Left ventricle myocardium inferior (tissue), 1 donor: ENCODE data around the gene CACNB4. TPM values are rescaled to one million over a fixed set of nuclear protein-coding genes. Genes with fewer than 3 reads are reported as not detected.
"Not testable (repeated sequence)": the region's sequence is repeated elsewhere in the genome, so short reads cannot be mapped to it uniquely, and the experiment has no call there.

Experiments
- DNase-seq: peaks from one replicate; pipeline ENCODE4 v3.0.0-alpha.2; 2020
- H3K27ac ChIP-seq: fragments of 200-600 bp; replicated peaks from 2 replicates; pipeline ENCODE4 v1.8.0; 2021
- H3K27me3 ChIP-seq: fragments of 200-600 bp; 2 replicates; pipeline ENCODE4 v1.8.0; 2021; ENCODE audit warnings: low read depth
- H3K36me3 ChIP-seq: fragments of 200-600 bp; 2 replicates; pipeline ENCODE4 v1.8.0; 2021
- H3K4me1 ChIP-seq: fragments of 200-600 bp; 2 replicates; pipeline ENCODE4 v1.8.0; 2021
- H3K4me3 ChIP-seq: fragments of 200-600 bp; 2 replicates; pipeline ENCODE4 v1.8.0; 2021; ENCODE audit warnings: mild to moderate bottlenecking, moderate library complexity
- H3K9me3 ChIP-seq: fragments of 200-600 bp; replicated peaks from 2 replicates; pipeline ENCODE4 v1.8.0; 2021
- intact Hi-C: fragments of 100-400 bp; cut with micrococcal nuclease; formaldehyde crosslinking; loops from one replicate; pipeline ENCODE4 v1.11.0; 2022
- total RNA-seq: library from RNA; stranded (reverse); fragmentation: NEBNext Ultra II Directional; extraction: Animal tissue kit (Norgen Biotek cat#: 25700); gene quantifications from one replicate; pipeline ENCODE4 v1.2.1, GENCODE V29; 2021
- TF ChIP-seq, protein P1 (sequence below): fragments of 200-600 bp; IDR thresholded peaks from 2 replicates; pipeline ENCODE4 v1.8.0; 2021; ENCODE audit warnings: antibody characterized with exemption, mild to moderate bottlenecking, borderline replicate concordance
- donor health status: DM: no; HTN: yes; CAD: no; lungs with severe emphysema.

The CACNB4 gene
- total RNA-seq, 1 donor from 2014 or later = 0.25 TPM

GRCh38 chr2:151880586-151880985 is 218.3 kb downstream of the CACNB4 start:
- H3K4me3 ChIP-seq = no peak overlapping the region
- no peak for DNase-seq
- no peaks in the 10 kb centered on the region for H3K9me3 ChIP-seq
- TF ChIP-seq, protein P1, sequence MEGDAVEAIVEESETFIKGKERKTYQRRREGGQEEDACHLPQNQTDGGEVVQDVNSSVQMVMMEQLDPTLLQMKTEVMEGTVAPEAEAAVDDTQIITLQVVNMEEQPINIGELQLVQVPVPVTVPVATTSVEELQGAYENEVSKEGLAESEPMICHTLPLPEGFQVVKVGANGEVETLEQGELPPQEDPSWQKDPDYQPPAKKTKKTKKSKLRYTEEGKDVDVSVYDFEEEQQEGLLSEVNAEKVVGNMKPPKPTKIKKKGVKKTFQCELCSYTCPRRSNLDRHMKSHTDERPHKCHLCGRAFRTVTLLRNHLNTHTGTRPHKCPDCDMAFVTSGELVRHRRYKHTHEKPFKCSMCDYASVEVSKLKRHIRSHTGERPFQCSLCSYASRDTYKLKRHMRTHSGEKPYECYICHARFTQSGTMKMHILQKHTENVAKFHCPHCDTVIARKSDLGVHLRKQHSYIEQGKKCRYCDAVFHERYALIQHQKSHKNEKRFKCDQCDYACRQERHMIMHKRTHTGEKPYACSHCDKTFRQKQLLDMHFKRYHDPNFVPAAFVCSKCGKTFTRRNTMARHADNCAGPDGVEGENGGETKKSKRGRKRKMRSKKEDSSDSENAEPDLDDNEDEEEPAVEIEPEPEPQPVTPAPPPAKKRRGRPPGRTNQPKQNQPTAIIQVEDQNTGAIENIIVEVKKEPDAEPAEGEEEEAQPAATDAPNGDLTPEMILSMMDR = no peak
- no peaks in the 10 kb centered on the region for H3K4me1 ChIP-seq
- intact Hi-C loops = no loop called here
- no peak overlapping the region for H3K27ac ChIP-seq
- H3K27me3 ChIP-seq = no peaks in the 10 kb centered on the region
- no peaks in the 10 kb centered on the region for H3K36me3 ChIP-seq

DNA sequence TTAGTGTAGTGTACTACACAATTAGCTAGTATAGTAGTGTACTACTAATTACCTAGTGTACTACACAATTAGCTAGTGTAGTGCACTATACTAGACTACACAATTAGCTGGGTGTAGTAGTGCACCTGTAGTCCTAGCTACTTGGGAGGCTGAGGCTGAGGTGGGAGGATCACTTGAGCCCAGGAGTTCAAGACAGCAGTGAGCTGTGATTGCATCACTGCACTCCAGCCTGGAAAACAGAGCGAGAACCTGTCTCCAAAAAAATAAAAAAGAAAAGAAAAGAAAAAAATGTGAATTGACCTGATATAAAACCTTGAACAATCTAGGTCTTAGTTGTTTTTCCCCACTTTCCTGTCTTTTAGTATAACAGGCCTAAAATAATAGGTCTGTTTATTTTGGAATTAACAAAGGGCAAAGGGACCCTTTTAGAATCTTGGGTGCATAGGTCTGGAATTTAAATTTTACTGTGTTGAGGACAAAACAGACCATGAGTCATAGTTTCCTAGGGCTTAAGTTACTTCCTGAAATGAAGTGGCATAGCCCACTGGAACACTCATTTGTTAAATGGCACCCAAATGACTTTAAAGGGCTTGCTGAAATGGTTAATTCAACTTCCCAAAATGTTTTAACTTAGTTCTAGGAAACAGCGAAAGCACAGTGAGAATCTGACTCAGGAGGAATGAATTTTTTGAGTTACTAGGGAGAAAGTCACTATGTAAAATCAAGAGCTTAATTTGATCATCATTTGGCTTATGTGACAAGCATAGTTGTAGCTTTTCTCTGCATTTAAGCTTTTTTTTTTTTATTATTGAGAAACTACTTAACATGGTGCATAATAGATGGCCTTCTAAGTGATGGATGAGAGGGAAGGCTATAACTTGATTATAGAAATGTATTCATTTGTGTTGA is 219.9 kb downstream of the CACNB4 start:
- Histone ChIP-seq H3K4me1 (no peaks in the 10 kb centered on the region), H3K27ac (no peak overlapping the region), H3K9me3 (no peaks in the 10 kb centered on the region), H3K27me3 (no peaks in the 10 kb centered on the region), H3K4me3 (no peak overlapping the region), H3K36me3 (no peaks in the 10 kb centered on the region)
- intact Hi-C loops = no loop called here
- no peak for DNase-seq
- TF ChIP-seq, protein P1 = no peak

DNA sequence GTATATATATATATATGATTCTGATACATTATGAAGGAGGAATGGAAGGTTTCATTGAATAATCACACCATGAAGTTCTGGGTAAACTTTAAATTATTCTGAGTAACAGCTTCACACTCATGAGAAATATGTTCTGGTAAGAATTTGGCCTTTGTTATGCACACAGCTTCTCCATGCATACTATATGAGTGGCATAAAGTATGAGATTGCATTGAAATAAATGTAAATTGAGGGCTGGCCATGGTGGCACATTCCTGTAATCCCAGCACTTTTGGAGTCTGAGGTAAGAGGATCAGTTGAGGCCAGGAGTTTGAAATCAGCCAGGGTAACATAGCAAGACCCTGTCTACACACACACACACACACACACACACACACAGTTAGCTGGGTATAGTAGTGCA is 220.6 kb downstream of the CACNB4 start:
- H3K4me1 ChIP-seq = no peaks in the 10 kb centered on the region
- intact Hi-C loops = no loop called here
- H3K9me3 ChIP-seq = no peaks in the 10 kb centered on the region
- DNase-seq = no peak
- no peak overlapping the region for H3K4me3 ChIP-seq
- H3K27ac ChIP-seq = no peak overlapping the region
- TF ChIP-seq, protein P1 = no peak
- H3K36me3 ChIP-seq = no peaks in the 10 kb centered on the region
- no peaks in the 10 kb centered on the region for H3K27me3 ChIP-seq

GRCh38 chr2:151875631-151876030 is 223.2 kb downstream of the CACNB4 start:
- H3K4me1 ChIP-seq, H3K27me3 ChIP-seq, intact Hi-C loops, DNase-seq, H3K27ac ChIP-seq, H3K36me3 ChIP-seq, H3K9me3 ChIP-seq, H3K4me3 ChIP-seq: not testable (repeated sequence)

- intact Hi-C loops = no loop called here
- H3K4me1 ChIP-seq = no peaks in the 10 kb centered on the region
These were observed 226.4 kb downstream of the CACNB4 start for GRCh38 chr2:151872463-151872862.

GRCh38 chr2:151869291-151869690 is 229.6 kb downstream of the CACNB4 start:
- H3K9me3 ChIP-seq = no peaks in the 10 kb centered on the region
- no peaks in the 10 kb centered on the region for H3K4me1 ChIP-seq
- intact Hi-C loops = no loop called here
- DNase-seq = no peak
- no peak overlapping the region for H3K4me3 ChIP-seq
- no peaks in the 10 kb centered on the region for H3K27me3 ChIP-seq
- H3K36me3 ChIP-seq = no peaks in the 10 kb centered on the region
- TF ChIP-seq, protein P1 = no peak
- H3K27ac ChIP-seq = no peak overlapping the region

More at GRCh38 chr2:151872463-151872862, 226.4 kb downstream of the CACNB4 start:
- Histone ChIP-seq H3K9me3 (no peaks in the 10 kb centered on the region), H3K36me3 (no peaks in the 10 kb centered on the region), H3K4me3 (no peak overlapping the region), H3K27ac (no peak overlapping the region), H3K27me3 (no peaks in the 10 kb centered on the region)
- TF ChIP-seq, protein P1 = no peak
- no peak for DNase-seq
